Neural cell (in vitro differentiated cells): Measurements from ENCODE around the gene MRPL10. TPM values are rescaled to one million over a fixed set of nuclear protein-coding genes. Genes with fewer than 3 reads are reported as not detected.

Experiments
- H2AFZ ChIP-seq: fragments of 200-600, 300-800 bp; sonication (generic), shearing (Covaris generic); 2 replicates; pipeline ENCODE4 v1.6.0; 2014; ENCODE audit warnings: low read depth, mild to moderate bottlenecking, antibody characterized with exemption, low read length, moderate library complexity
- H3F3A ChIP-seq: fragments of 200-600 bp; shearing (Covaris generic); 2 replicates; pipeline ENCODE4 v1.6.1; 2016; ENCODE audit warnings: mild to moderate bottlenecking, moderate library complexity, mixed read lengths, antibody characterized with exemption, low read length; ENCODE audit not compliant: insufficient read depth, poor library complexity, severe bottlenecking
- H3K27ac ChIP-seq: fragments of 200-600, 300-800 bp; sonication (generic), shearing (Covaris generic); 2 replicates; pipeline ENCODE4 v1.5.1; 2014; ENCODE audit warnings: mild to moderate bottlenecking, low read length, moderate library complexity
- H3K27me3 ChIP-seq: fragments of 300-800, 200-600 bp; sonication (generic), shearing (Covaris generic); 2 replicates; pipeline ENCODE4 v1.6.0; 2014; ENCODE audit warnings: mild to moderate bottlenecking, low read depth, low read length, moderate library complexity; ENCODE audit not compliant: insufficient read depth
- H3K36me3 ChIP-seq: fragments of 300-800, 200-600 bp; sonication (generic), shearing (Covaris generic); 2 replicates; pipeline ENCODE4 v1.5.1; 2014; ENCODE audit warnings: mild to moderate bottlenecking, antibody characterized with exemption, low read length, moderate library complexity; ENCODE audit not compliant: insufficient read depth
- H3K4me2 ChIP-seq: fragments of 300-800, 200-600 bp; sonication (generic), shearing (Covaris generic); 2 replicates; pipeline ENCODE4 v1.6.0; 2014; ENCODE audit warnings: mild to moderate bottlenecking, low read length
- H3K4me3 ChIP-seq: fragments of 300-800, 200-600 bp; sonication (generic), shearing (Covaris generic); 2 replicates; pipeline ENCODE4 v1.5.1; 2014; ENCODE audit warnings: mild to moderate bottlenecking, low read length, moderate library complexity
- H3K79me2 ChIP-seq: fragments of 200-600 bp; shearing (Covaris generic); replicated peaks from 2 replicates; pipeline ENCODE4 v1.6.0; 2014; ENCODE audit warnings: mild to moderate bottlenecking, low read length, moderate library complexity; ENCODE audit not compliant: insufficient read depth
- H3K9ac ChIP-seq: fragments of 300-800, 200-600 bp; sonication (generic), shearing (Covaris generic); 2 replicates; pipeline ENCODE4 v1.6.1; 2016; ENCODE audit warnings: mild to moderate bottlenecking, low read length, mixed read lengths
- H3K9me2 ChIP-seq: fragments of 200-600 bp; shearing (Covaris generic); 2 replicates; pipeline ENCODE4 v1.6.1; 2016; ENCODE audit warnings: mild to moderate bottlenecking, low read length, mixed read lengths; ENCODE audit not compliant: insufficient read depth
- H3K9me3 ChIP-seq: fragments of 200-600, 300-800 bp; sonication (generic), shearing (Covaris generic); 2 replicates; pipeline ENCODE4 v1.6.1; 2016; ENCODE audit warnings: mild to moderate bottlenecking, mixed run types, low read length, moderate library complexity, mixed read lengths
- H4K20me1 ChIP-seq: fragments of 200-600 bp; shearing (Covaris generic); 2 replicates; pipeline ENCODE4 v1.6.1; 2016; ENCODE audit warnings: mild to moderate bottlenecking, mixed run types; ENCODE audit not compliant: insufficient read depth
- CTCF ChIP-seq: fragments of 450-650 bp; IDR thresholded peaks from 2 replicates; pipeline ENCODE4 v1.5.1; 2014; ENCODE audit warnings: antibody characterized with exemption, mild to moderate bottlenecking, moderate library complexity; ENCODE audit not compliant: poor library complexity, severe bottlenecking
- EP300 ChIP-seq: fragments of 450-650 bp; conservative IDR thresholded peaks from 2 replicates; pipeline ENCODE4 v1.6.1; 2014; ENCODE audit warnings: antibody characterized with exemption, mild to moderate bottlenecking, moderate library complexity; ENCODE audit not compliant: poor library complexity, severe bottlenecking
- EZH2 ChIP-seq: fragments of 200-600, 300-800 bp; shearing (Covaris generic), sonication (generic); IDR thresholded peaks from 2 replicates; pipeline ENCODE4 v1.6.1; 2014; ENCODE audit warnings: antibody characterized with exemption, low read length, borderline replicate concordance, mild to moderate bottlenecking; ENCODE audit not compliant: insufficient read depth, poor library complexity, severe bottlenecking
- MXI1 ChIP-seq: fragments of 450-650 bp; conservative IDR thresholded peaks from 2 replicates; pipeline ENCODE4 v1.6.1; 2014; ENCODE audit warnings: antibody characterized with exemption, mild to moderate bottlenecking; ENCODE audit not compliant: poor library complexity, severe bottlenecking
- POLR2AphosphoS5 ChIP-seq: IDR thresholded peaks from 2 replicates; pipeline ENCODE4 v1.6.1; 2012
- RAD21 ChIP-seq: fragments of 450-650 bp; conservative IDR thresholded peaks from 2 replicates; pipeline ENCODE4 v1.6.1; 2014; ENCODE audit warnings: antibody characterized with exemption, mild to moderate bottlenecking, moderate library complexity
- SMC3 ChIP-seq: fragments of 450-650 bp; conservative IDR thresholded peaks from 2 replicates; pipeline ENCODE4 v1.6.1; 2014; ENCODE audit warnings: antibody characterized with exemption, mild to moderate bottlenecking, moderate library complexity; ENCODE audit not compliant: poor library complexity
- TAF1 ChIP-seq: IDR thresholded peaks from 2 replicates; pipeline ENCODE4 v1.6.1; 2012; ENCODE audit warnings: low read depth
- polyA plus RNA-seq: library from polyadenylated mRNA; depleted of rRNA; stranded (reverse); fragments of >200 nt; gene quantifications from 2 replicates; pipeline ENCODE4 v1.2.3, GENCODE V29; 2014
- TF ChIP-seq, protein P1 (sequence below): IDR thresholded peaks from 2 replicates; pipeline ENCODE4 v1.6.1; 2012; ENCODE audit warnings: borderline replicate concordance

The MRPL10 gene
- polyA plus RNA-seq, 1 donor from 2014 or later = 34.2 TPM

DNA sequence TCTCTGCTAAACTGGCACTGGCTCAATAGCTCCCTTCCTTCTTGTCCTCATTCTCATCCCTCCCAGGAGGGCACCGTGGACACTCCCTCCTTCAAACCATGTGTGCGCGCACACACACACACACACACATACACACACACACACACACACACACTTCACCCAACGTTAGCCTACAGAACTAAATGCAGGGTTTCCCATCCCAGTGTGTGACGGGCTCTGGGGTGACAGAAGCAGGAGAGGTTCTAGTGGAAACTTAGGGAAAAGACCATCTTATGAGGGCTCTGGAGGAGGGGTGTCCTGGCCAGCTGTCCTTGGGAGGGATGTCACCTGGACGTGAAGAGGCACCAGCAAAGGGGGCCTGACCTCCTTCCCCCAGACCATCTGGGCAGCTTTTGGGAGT lies 29.4 kb downstream of the MRPL10 start:
- Histone ChIP-seq H3K9ac (no peak overlapping the region), H3K9me3 (no peaks in the 10 kb centered on the region), H4K20me1 (no peaks in the 10 kb centered on the region), H3K4me3 (no peak overlapping the region), H3K27ac (no peak overlapping the region), H3K36me3 (no peaks in the 10 kb centered on the region), H3K79me2 (no peaks in the 10 kb centered on the region), H2AFZ (no peak overlapping the region), H3K4me2 (no peak overlapping the region), H3K27me3 (peaks cover 15% of the 10 kb centered on the region), H3K9me2 (no peaks in the 10 kb centered on the region), H3F3A (no peaks in the 10 kb centered on the region)
- TF ChIP-seq CTCF = no peak

DNA sequence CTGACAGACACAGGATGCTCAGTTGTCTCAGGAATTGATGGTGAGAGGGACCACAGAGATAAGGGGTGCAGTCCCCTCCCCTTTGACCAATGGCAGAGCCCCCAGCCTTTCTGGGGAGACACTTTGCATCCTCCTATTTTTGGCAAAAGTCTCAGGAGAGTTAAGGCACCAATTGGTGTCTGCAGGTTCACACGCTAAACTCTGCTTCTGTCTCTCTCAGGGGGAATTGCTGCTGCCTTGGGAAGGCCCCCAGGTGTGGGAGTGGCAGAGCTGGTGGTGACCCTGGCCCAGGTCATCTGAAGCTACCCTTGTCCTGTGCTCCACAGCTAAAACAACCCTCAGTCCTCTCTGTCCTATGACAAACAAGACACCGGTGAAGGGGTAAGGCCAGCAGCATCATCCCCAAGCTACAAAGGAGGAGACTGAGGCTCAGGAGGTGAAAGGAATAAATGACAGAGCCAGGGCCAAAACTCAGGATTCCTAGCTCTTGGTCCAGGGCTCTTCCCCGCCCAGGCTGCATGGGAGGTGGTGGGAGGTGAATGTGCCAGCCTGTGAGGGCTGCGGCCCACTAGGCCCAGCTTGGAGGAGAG lies 30.1 kb downstream of the MRPL10 start:
- H4K20me1 ChIP-seq = no peaks in the 10 kb centered on the region
- peaks cover 15% of the 10 kb centered on the region for H3K27me3 ChIP-seq
- no peak overlapping the region for H3K4me3 ChIP-seq
- TF ChIP-seq TAF1 = no peak
- no peak for TF ChIP-seq RAD21
- no peak for TF ChIP-seq SMC3
- TF ChIP-seq MXI1 = no peak
- no peak for TF ChIP-seq CTCF
- TF ChIP-seq EP300 = no peak
- TF ChIP-seq POLR2AphosphoS5 = no peak
- TF ChIP-seq, protein P1, sequence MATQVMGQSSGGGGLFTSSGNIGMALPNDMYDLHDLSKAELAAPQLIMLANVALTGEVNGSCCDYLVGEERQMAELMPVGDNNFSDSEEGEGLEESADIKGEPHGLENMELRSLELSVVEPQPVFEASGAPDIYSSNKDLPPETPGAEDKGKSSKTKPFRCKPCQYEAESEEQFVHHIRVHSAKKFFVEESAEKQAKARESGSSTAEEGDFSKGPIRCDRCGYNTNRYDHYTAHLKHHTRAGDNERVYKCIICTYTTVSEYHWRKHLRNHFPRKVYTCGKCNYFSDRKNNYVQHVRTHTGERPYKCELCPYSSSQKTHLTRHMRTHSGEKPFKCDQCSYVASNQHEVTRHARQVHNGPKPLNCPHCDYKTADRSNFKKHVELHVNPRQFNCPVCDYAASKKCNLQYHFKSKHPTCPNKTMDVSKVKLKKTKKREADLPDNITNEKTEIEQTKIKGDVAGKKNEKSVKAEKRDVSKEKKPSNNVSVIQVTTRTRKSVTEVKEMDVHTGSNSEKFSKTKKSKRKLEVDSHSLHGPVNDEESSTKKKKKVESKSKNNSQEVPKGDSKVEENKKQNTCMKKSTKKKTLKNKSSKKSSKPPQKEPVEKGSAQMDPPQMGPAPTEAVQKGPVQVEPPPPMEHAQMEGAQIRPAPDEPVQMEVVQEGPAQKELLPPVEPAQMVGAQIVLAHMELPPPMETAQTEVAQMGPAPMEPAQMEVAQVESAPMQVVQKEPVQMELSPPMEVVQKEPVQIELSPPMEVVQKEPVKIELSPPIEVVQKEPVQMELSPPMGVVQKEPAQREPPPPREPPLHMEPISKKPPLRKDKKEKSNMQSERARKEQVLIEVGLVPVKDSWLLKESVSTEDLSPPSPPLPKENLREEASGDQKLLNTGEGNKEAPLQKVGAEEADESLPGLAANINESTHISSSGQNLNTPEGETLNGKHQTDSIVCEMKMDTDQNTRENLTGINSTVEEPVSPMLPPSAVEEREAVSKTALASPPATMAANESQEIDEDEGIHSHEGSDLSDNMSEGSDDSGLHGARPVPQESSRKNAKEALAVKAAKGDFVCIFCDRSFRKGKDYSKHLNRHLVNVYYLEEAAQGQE = no peak
- no peak for TF ChIP-seq EZH2
- no peaks in the 10 kb centered on the region for H3K36me3 ChIP-seq
- no peak overlapping the region for H3K27ac ChIP-seq
- no peak overlapping the region for H3K9ac ChIP-seq
- H3F3A ChIP-seq = no peaks in the 10 kb centered on the region
- H3K4me2 ChIP-seq = no peak overlapping the region
- H3K9me3 ChIP-seq = no peaks in the 10 kb centered on the region
- no peak overlapping the region for H2AFZ ChIP-seq
- H3K9me2 ChIP-seq = no peaks in the 10 kb centered on the region
- no peaks in the 10 kb centered on the region for H3K79me2 ChIP-seq
